GM19099 (cell line): Measurements from ENCODE around the gene GPD1.

Source experiments
- POLR2A ChIP-seq: IDR thresholded peaks from 3 replicates; pipeline ENCODE4 v1.6.1; 2011; ENCODE audit warnings: low read depth; ENCODE audit not compliant: insufficient read length; ENCODE audit errors: extremely low read depth

Gene GPD1

GRCh38 chr12:50120953-50121352 lies 17.1 kb downstream of the GPD1 start:
- TF ChIP-seq POLR2A = no peak

- TF ChIP-seq POLR2A = no peak
Observed at GRCh38 chr12:50121641-50122040, 17.8 kb downstream of the GPD1 start.

GRCh38 chr12:50123203-50123602 lies 19.4 kb downstream of the GPD1 start:
- no peak for TF ChIP-seq POLR2A

- no peak for TF ChIP-seq POLR2A
Observed at GRCh38 chr12:50127546-50127945, 23.7 kb downstream of the GPD1 start.

- no peak for TF ChIP-seq POLR2A
Observed at GRCh38 chr12:50129290-50129689, 25.5 kb downstream of the GPD1 start.

- no peak for TF ChIP-seq POLR2A
Observed at GRCh38 chr12:50132505-50133135, 28.8 kb downstream of the GPD1 start.

GRCh38 chr12:50142993-50143392 lies 39.2 kb downstream of the GPD1 start:
- no peak for TF ChIP-seq POLR2A

- no peak for TF ChIP-seq POLR2A
Observed at GRCh38 chr12:50145439-50145838, 41.6 kb downstream of the GPD1 start.

- TF ChIP-seq POLR2A = no peak
Observed at GRCh38 chr12:50147281-50147680, 43.5 kb downstream of the GPD1 start.

GRCh38 chr12:50149311-50149710 lies 45.5 kb downstream of the GPD1 start:
- no peak for TF ChIP-seq POLR2A

- TF ChIP-seq POLR2A = no peak
Observed at GRCh38 chr12:50151047-50151687, 47.4 kb downstream of the GPD1 start.

GRCh38 chr12:50156641-50157040 lies 52.8 kb downstream of the GPD1 start:
- no peak for TF ChIP-seq POLR2A

- no peak for TF ChIP-seq POLR2A
Observed at GRCh38 chr12:50157259-50157658, 53.5 kb downstream of the GPD1 start.

- no peak for TF ChIP-seq POLR2A
Observed at GRCh38 chr12:50160643-50161042, 56.8 kb downstream of the GPD1 start.
